Spleen (tissue), 7 donors: ENCODE data around the gene VENTX.

ENCODE experiments used
- CTCF ChIP-seq, 11 experiments: fragments of 200-600 bp in 7 of 11; fragments of 450-650 bp in 4 of 11; sonication (generic) in 4 of 11; IDR thresholded peaks in 8 of 11; conservative IDR thresholded peaks in 3 of 11; 1 replicate in 7 of 11; 2 replicates in 4 of 11; pipeline versions ENCODE4 v1.4.0 to v1.8.0; 2016 to 2021; ENCODE audit warnings: antibody characterized with exemption in 11 of 11, inconsistent platforms in 4 of 11, mild to moderate bottlenecking in 1 of 11
- POLR2A ChIP-seq, 3 donors: fragments of 450-650 bp; IDR thresholded peaks; one replicate each; pipeline ENCODE4 v1.5.1; 2017; ENCODE audit warnings: antibody characterized with exemption in 3 of 3, mild to moderate bottlenecking in 1 of 3
- POLR2AphosphoS5 ChIP-seq, 3 donors: sonication (generic); formaldehyde crosslinking; IDR thresholded peaks; one replicate each; pipeline ENCODE4 v1.5.1; 2017; ENCODE audit warnings: antibody characterized with exemption in 3 of 3
- donor health status: DM: no; HTN: no; CAD: no; lungs with moderate emphysema.
- donor health status: DM: no; HTN: no; CAD: no.
- donor health status: DM: no; HTN: no; CAD: no.

DNA sequence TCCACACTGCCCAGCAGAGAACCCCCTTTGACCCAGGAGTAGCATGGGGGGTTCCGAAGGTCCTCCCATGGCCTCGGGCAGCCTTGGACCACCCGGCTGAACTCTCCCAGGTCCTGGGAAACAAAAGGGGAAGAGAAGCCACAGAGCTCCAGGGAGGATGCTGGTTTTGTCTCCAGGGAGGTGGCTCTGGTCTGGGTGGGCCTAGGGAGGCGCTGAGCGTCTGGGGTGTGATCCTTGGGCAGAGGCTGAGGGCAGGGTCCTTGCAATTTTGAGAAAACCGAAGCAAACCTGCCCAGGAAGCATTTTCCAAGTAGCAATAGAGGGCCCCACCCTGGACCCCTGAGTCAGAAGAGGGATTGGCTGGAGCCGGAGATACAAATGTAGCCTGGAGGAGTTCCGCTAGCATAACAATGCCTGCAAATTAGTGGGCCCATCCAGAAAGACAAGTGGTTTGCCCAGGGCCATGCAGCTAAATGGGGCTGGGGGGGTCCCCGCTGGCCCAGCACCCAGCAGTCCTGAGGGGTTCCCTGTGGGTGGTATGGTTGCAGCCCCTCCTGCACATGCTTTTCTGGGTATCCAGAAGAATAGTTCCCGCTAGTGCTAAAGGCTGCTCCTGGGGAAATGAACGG lies 5.6 kb upstream of the VENTX start:
- TF ChIP-seq POLR2AphosphoS5 (IDR thresholded peaks at IDR 0.05) (no peak), CTCF (IDR thresholded peaks at IDR 0.05 in 8 of 11, conservative IDR thresholded peaks at IDR 0.05 in 3 of 11) (no peak), POLR2A (IDR thresholded peaks at IDR 0.05) (no peak)
